ENCODE measurements around the gene CPLANE2. TPM values are rescaled to one million over a fixed set of nuclear protein-coding genes. Genes with fewer than 3 reads are reported as not detected.

Gene CPLANE2
- polyA plus RNA-seq, 1 donor from 2014 or later: 2.2 TPM

GRCh38 chr1:16184557-16185303 lies 52.3 kb downstream of the CPLANE2 start:
- Mint-ChIP-seq H3K9me3 (no peaks in the 10 kb centered on the region), H3K27ac (no peak overlapping the region), H3K4me3 (no peak overlapping the region), H3K36me3 (no peaks in the 10 kb centered on the region), H3K4me1 (no peaks in the 10 kb centered on the region), H3K27me3 (peaks cover 10% of the 10 kb centered on the region)

DNA sequence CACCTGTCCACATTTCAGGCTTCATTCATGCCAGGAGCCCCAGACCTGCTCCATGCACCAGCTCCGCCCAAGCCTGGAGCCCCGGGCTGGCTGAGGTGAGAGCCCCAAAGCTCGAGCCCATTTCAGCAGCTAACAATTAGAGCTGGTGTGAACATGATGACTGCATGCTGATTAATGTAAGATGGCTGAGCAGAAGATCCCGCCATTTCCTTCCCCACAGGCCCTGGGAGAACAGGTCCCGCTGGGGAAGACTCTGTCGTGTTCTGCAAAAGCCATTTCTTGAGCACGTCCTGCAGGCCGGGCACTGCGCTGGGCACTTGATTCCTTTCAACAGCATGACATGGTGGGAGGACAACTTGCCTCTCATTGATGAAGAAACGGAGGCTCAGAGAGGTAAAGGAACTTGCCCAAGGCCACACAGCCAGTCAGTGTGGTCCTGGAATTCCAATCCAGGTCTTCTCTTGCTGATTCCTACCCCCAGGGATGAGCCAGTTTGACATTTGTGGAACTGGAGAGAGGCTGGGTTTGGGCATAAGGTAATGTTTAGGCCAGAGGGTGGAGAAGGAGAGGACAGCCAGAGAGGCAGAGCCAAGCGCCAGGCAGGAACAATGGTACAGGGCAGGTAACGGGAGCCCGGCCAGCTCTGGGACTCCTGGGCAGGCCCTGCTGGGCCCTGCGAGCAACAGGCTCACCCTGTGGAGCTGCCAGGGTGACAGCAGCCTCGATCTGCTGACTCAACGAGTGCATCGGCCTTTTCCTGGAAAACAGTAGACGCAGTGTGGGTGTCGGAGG lies 53.0 kb downstream of the CPLANE2 start:
- Mint-ChIP-seq H3K27ac (no peak overlapping the region), H3K4me1 (no peaks in the 10 kb centered on the region), H3K27me3 (peaks cover 8% of the 10 kb centered on the region), H3K4me3 (no peak overlapping the region), H3K9me3 (no peaks in the 10 kb centered on the region), H3K36me3 (no peaks in the 10 kb centered on the region)

- Mint-ChIP-seq H3K27me3 (peaks cover 8% of the 10 kb centered on the region), H3K36me3 (no peaks in the 10 kb centered on the region), H3K9me3 (no peaks in the 10 kb centered on the region), H3K27ac (peak overlapping the region in 1 of 3 donors; percentile 28), H3K4me3 (no peak overlapping the region), H3K4me1 (no peaks in the 10 kb centered on the region)
These were observed 53.8 kb downstream of the CPLANE2 start for GRCh38 chr1:16183179-16183578.

DNA sequence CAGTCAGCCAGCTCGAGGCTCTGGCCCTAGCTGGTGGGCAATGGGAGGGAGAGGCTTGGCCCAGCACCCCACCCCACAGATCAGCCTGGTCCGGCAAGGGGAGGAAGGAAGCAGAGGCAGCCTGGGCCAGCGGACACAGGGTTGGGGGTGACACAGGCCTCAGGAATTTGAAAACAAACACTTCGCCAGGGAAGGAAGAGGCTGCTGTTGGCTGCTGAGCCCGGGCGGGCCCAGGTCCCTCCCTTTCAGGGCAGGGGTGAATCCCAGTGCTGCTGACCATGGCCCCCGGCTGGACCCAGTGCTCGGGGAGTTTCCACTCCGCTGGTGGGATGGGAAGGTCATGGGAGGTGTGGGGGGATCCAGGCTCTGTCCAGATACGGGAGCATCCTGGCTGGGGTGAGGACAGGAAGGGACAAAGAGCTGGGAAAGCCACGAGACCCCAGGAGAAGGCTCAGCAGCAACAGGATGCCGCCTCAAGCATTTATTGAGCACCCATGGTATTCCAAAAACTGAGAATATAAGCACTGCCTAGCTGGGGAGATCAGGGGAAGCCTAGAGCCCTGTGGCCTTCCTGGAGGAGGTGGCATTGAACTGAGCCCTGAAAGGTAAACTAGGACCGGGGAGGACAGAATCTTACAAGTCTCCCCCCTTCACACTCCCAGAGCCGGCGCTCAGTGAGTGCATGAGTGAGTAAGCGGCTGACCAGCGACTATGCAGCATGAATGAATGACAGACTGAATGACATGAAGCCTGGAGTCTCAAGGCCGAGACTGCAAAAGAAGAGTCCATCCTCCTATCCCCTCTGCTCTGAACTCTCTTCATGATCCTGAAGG lies 54.9 kb downstream of the CPLANE2 start:
- Mint-ChIP-seq H3K9me3 (no peaks in the 10 kb centered on the region), H3K4me1 (no peaks in the 10 kb centered on the region), H3K36me3 (no peaks in the 10 kb centered on the region), H3K27ac (no peak overlapping the region), H3K4me3 (no peak overlapping the region), H3K27me3 (peaks cover 14% of the 10 kb centered on the region)

Other genes starting within 250 kb of the CPLANE2 start
- not detected for gene SRARP, start 232.9 kb downstream of the CPLANE2 start, polyA plus RNA-seq
- not detected for gene HSPB7, start 219.1 kb downstream of the CPLANE2 start, polyA plus RNA-seq
- not detected for gene CLCNKA, start 215.1 kb downstream of the CPLANE2 start, polyA plus RNA-seq
- gene CLCNKB, start 193.4 kb downstream of the CPLANE2 start, polyA plus RNA-seq: not detected
- not detected for gene FAM131C, start 163.5 kb downstream of the CPLANE2 start, polyA plus RNA-seq
- not detected for gene EPHA2, start 81.1 kb downstream of the CPLANE2 start, polyA plus RNA-seq
- 10.5 TPM for gene ARHGEF19, start 24.5 kb downstream of the CPLANE2 start, polyA plus RNA-seq
- 26.8 TPM for gene FBXO42, start 115.3 kb upstream of the CPLANE2 start, polyA plus RNA-seq
- 53.4 TPM for gene SZRD1, start 130.1 kb upstream of the CPLANE2 start, polyA plus RNA-seq
- not detected for gene SPATA21, start 200.2 kb upstream of the CPLANE2 start, polyA plus RNA-seq
- 144 TPM for gene NECAP2, start 203.5 kb upstream of the CPLANE2 start, polyA plus RNA-seq